Stimulated activated CD8-positive, alpha-beta memory T cell treated with anti-CD3 and anti-CD28 coated beads, Interleukin-2, amount 100 ng/mL, for 1 hour (primary cell): ENCODE data around the gene BIRC6.
"Not testable (repeated sequence)": the region's sequence is repeated elsewhere in the genome, so short reads cannot be mapped to it uniquely, and the experiment has no call there.

Experiments used
- DNase-seq, 2 donors: peaks; one replicate each; pipeline ENCODE4 v3.0.0-alpha.2; 2020; ENCODE audit warnings: low read depth in 2 of 2

BIRC6 gene

GRCh38 chr2:32446369-32446768 lies 89.5 kb downstream of the BIRC6 start:
- DNase-seq: no peak

GRCh38 chr2:32450851-32451250 lies 94.0 kb downstream of the BIRC6 start:
- DNase-seq: no peak

DNA sequence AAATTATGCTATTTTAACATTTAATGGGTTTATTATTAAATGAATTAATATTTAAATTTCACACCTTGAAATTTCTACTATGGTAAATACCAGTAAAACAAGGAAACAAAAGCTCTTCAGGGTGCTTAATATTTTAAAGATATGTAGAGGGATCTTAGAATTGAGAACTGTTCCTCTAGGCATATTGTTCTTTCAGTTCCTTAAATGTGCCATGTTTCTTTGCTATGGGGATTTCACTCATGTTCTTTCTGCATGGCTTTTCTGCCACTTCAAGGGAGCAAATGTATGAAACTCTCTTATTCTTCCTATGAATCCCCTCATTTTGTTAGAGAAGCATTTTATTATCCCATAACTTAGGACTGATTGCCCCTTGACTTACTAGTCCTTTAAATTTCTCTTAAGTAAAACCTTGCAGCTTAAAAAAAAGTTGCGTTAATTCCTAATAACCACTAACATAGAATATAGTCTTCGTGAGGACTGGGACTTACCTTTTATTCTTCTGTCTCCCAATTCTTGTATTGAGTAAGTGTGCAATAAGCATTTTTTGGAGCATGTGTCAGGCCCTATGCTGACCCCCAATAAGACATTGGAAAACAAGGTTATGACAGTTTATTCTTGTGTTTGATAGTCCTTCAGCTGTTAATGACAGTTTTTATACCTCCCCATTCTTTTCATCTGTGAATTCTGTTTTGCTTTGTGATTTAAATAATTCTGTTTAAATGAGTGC lies 95.7 kb downstream of the BIRC6 start:
- DNase-seq: no peak

- DNase-seq: no peak
Observed at GRCh38 chr2:32453242-32454062, 96.6 kb downstream of the BIRC6 start.

GRCh38 chr2:32455816-32456215 lies 99.0 kb downstream of the BIRC6 start:
- no peak for DNase-seq

DNA sequence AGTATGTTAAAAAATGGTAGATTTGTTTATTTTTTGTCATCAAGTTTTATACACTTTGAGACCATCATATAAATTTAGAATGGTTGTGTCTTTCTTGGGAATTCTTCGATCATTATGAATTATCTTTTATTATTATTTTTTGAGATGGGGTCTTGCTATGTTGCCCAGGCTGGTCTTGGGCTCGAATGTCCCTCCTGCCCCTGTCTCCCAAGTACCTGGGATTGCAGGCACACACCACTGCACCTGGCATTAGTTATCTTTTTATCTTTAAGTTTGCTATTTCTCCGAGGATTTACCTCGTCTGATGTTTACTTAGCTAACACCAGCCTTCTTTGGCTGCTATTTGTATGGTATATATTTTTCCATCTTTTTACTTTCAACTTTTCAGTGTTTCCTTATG lies 100.0 kb downstream of the BIRC6 start:
- DNase-seq: no peak

DNA sequence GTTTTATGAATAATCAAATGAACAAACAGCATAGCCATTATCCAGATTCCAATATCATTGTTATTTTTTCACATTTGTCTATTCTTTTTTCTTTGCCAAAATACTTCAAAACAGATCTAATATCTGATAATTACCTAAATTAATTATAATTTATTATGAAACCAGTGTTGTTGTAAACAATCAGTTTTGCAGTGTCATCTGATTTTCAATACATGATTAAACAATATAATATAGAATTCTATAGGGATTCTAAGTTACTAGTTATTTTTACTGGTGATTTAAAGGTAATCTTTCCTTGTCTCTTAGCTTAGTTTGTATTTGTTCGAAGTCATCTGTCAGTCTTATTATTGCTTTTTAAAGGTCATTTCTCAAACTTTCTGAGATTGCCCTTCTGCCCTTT lies 101.0 kb downstream of the BIRC6 start:
- DNase-seq: no peak

DNA sequence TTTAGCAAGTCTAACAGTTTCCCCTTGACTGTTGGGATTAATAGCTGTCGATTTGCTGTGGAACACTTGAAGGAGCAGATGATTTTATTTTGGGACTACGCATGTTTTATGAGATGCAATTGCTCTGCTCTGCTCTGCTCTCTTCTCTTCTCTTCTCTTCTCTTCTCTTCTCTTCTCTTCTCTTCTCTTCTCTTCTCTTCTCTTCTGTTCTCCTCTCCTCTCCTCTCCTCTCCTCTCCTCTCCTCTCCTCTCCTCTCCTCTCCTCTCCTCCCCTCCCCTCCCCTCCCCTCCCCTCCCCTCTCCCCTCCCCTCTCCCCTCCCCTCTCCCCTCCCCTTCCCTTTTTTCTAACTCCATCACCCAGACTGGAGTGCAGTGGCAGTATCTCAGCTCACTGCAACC lies 104.0 kb downstream of the BIRC6 start:
- not testable (repeated sequence) for DNase-seq

GRCh38 chr2:32463110-32463509 lies 106.3 kb downstream of the BIRC6 start:
- DNase-seq: no peak

DNA sequence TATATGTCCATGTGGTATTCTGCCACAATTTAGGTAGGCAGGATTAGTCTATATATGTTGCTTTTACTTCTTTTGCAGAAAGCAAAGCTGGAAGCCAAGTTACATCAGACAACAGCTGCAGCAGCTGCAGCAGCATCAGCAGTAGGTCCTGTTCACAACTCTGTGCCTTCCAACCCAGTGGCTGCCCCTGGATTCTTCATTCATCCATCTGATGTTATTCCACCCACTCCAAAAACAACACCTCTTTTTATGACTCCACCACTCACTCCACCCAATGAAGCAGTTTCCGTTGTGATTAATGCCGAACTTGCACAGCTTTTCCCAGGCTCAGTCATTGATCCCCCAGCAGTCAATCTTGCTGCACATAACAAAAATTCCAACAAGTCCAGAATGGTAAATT lies 107.6 kb downstream of the BIRC6 start:
- no peak for DNase-seq

GRCh38 chr2:32472605-32473004 lies 115.8 kb downstream of the BIRC6 start:
- no peak for DNase-seq

- no peak for DNase-seq
Observed at GRCh38 chr2:32474381-32474780, 117.6 kb downstream of the BIRC6 start.

GRCh38 chr2:32478889-32479620 lies 122.2 kb downstream of the BIRC6 start:
- DNase-seq: no peak

DNA sequence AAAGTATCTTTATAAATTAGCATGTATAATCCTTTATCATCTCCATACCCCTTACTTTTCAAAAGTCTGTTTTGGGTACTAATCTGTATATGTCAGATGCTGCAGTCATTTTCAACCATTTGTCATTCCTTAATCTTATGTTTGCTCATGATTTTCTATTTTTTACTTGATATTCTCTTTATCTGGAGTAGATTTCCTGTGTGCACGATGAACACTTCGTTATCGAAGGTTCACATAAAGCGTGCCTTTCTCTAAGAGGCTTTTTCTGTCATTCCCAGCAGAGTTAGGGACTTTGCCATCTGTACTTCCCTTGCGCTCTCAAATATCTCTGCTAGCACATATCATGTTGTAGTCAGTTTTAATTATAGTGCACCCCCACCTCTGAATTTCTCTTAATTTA lies 123.2 kb downstream of the BIRC6 start:
- DNase-seq: no peak

GRCh38 chr2:32482471-32482870 lies 125.6 kb downstream of the BIRC6 start:
- no peak for DNase-seq

DNA sequence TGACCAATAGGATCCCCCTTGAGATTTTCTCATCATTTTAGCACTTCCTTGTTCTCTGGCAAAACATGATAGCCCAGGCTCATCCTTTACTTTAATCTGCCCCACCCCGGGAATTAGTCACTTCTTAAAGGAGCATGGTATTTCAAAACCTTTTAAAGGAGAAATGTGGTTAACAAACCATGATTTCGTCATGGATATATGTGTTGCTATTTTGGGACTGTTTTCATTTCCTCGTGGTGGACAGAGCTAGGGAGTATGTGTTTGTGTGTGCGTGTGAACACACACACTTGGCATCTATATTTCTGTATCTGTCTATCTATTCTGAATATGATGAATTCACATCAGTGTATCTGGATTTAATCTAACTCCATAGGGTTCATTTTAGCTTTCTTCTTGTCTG lies 128.1 kb downstream of the BIRC6 start:
- DNase-seq: no peak

GRCh38 chr2:32485399-32485798 lies 128.6 kb downstream of the BIRC6 start:
- DNase-seq: no peak

GRCh38 chr2:32489061-32489460 lies 132.2 kb downstream of the BIRC6 start:
- no peak for DNase-seq

DNA sequence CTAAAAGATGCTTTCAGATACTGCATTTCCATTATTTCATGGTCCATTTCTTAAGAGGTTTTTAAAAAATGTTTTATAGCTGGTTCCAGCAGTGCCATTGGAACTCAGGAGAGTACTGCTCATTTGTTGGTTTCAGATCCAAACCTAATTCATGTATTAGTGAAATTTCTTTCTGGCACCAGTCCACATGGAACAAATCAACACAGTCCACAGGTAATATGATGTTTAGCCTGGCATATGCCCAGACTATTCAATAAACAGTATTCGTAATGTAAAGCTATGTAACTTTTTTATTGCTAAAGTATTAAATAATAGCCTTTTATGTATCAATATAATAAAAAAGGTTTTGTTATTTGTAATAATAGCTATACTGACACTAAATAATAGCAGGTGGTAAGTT lies 134.5 kb downstream of the BIRC6 start:
- DNase-seq: no peak

DNA sequence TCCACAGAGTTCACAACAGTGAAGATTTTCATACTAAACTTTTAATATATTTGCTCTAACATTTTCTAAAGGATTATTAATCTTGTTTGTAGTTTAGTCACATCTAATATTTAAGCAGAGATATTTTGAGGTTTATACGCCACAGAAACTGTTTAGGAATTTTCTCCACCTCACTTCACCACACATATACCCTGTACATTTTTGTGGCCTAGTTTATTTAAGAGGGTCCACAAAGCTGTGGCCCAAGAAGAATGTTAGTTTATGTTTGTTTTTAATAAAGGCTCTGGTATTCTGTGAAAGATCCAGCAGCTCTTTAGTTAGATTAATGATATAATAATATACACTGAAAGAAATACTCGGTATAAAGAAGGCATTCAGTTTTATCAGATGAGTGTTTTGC lies 138.3 kb downstream of the BIRC6 start:
- no peak for DNase-seq

DNA sequence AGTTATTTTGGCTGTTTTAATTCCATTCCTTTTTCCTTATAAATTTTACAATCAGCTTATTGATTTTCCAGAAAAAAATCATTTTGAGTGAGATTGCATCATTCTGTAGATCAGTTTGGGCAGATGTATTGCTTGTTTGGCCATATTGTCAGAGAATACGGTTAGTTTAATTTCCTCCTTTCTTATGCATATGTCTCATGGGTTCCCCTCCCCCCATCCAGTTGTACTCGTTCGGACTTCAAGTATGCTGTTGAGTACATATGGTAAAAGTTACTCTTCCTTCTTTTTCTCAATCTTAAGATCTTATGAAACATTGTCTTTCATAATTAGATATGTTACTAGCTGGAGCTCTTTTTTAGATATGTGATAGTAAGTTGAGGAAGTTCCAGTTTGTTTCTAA lies 139.8 kb downstream of the BIRC6 start:
- DNase-seq: no peak

- no peak for DNase-seq
Observed at GRCh38 chr2:32498306-32498705, 141.5 kb downstream of the BIRC6 start.

GRCh38 chr2:32502941-32503340 lies 146.1 kb downstream of the BIRC6 start:
- no peak for DNase-seq
